Measurements from ENCODE around the gene C1QTNF4. TPM values are rescaled to one million over a fixed set of nuclear protein-coding genes. Genes with fewer than 3 reads are reported as not detected.

C1QTNF4 gene
- total and polyA plus RNA-seq, 9 of the 15 experiments (the other 6 are each of a cell fraction or from before 2014, with no cell fraction given), result not detected

- POLR2A ChIA-PET, result interaction anchor here (1.2 to 1.3 kb wide), 2 partner anchors 8 to 44 kb away, joined by 3 to 4 read pairs; no protein-coding TSS in a partner anchor
- 66% methylated on average over 5 of the region's 5 CpGs for WGBS (ENCODE audit: insufficient coverage, low coverage, missing lambda C conversion rate)
- in situ Hi-C loops (cut with MboI), result no loop called here
Observed at GRCh38 chr11:47631473-47631872, 37.3 kb upstream of the C1QTNF4 start.

GRCh38 chr11:47628026-47628425 lies 33.8 kb upstream of the C1QTNF4 start:
- FAIRE-seq (no peak), DNase-seq (ENCODE audit: extremely low read depth in 1 of 4, low spot score in 3 of 4) (no peak), ATAC-seq (no peak)
- WGBS (ENCODE audit: insufficient coverage, low coverage, missing lambda C conversion rate), result 70% methylated on average over 4 of the region's 4 CpGs
- no peaks in the 10 kb centered on the region for H4K20me1 ChIP-seq (replicated peaks; ENCODE audit: control insufficient read depth, insufficient read depth, low read length)
- BruUV-seq (replicated peaks), result no TSS peak
- H3K9ac ChIP-seq (ENCODE audit: insufficient read depth in 1 of 2, low read depth in 2 of 2, low read length in 2 of 2), result no peak overlapping the region
- H3K9me1 ChIP-seq (ENCODE audit: control insufficient read depth, insufficient read depth, low read length), result no peaks in the 10 kb centered on the region
- in situ Hi-C loops (cut with MboI), result no loop called here
- H3K79me2 ChIP-seq (ENCODE audit: control insufficient read depth, insufficient read depth, low read length), result no peaks in the 10 kb centered on the region
- no peak overlapping the region for H3K4me2 ChIP-seq (ENCODE audit: insufficient read depth, low read length)
- no peak overlapping the region for H3K27ac ChIP-seq (ENCODE audit: extremely low read depth, low read depth, low read length)
- H3K4me1 ChIP-seq (replicated peaks in 1 of 2; ENCODE audit: control insufficient read depth in 2 of 2, insufficient read depth in 2 of 2, low read length in 2 of 2), result no peaks in the 10 kb centered on the region
- no peaks in the 10 kb centered on the region for H3K27me3 ChIP-seq (ENCODE audit: control insufficient read depth in 2 of 2, insufficient read depth in 2 of 2, low read length in 2 of 2)
- H3K4me3 ChIP-seq, result no peak overlapping the region
- no peak overlapping the region for H2AFZ ChIP-seq (ENCODE audit: low read depth, low read length)
- TF ChIP-seq, protein P1, sequence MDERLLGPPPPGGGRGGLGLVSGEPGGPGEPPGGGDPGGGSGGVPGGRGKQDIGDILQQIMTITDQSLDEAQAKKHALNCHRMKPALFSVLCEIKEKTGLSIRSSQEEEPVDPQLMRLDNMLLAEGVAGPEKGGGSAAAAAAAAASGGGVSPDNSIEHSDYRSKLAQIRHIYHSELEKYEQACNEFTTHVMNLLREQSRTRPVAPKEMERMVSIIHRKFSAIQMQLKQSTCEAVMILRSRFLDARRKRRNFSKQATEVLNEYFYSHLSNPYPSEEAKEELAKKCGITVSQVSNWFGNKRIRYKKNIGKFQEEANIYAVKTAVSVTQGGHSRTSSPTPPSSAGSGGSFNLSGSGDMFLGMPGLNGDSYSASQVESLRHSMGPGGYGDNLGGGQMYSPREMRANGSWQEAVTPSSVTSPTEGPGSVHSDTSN (CRISPR knock-in tag; IDR thresholded peaks at IDR 0.05; ENCODE audit: low read depth), result no peak
- TF ChIP-seq, protein P1 (tag; conservative IDR thresholded peaks at IDR 0.05; ENCODE audit: low read depth), result peak; percentile 44
- no peak for TF ChIP-seq XRCC4 (IDR thresholded peaks at IDR 0.05; ENCODE audit: extremely low read depth, insufficient read depth, insufficient read length)
- intact Hi-C loops (cut with micrococcal nuclease), result no loop called here
- peaks cover 84% of the 10 kb centered on the region for H3K36me3 ChIP-seq (ENCODE audit: control insufficient read depth, insufficient read depth, low read length)
- POLR2A ChIA-PET, result no interaction called here
- H3K9me3 ChIP-seq (replicated peaks; ENCODE audit: control insufficient read depth, insufficient read depth, low read depth, low read length), result no peaks in the 10 kb centered on the region
- CTCF ChIA-PET (ENCODE audit: low intra/inter-chr PET ratio), result no interaction called here

More at GRCh38 chr11:47631473-47631872, 37.3 kb upstream of the C1QTNF4 start:
- Histone ChIP-seq H3K4me3 (no peak overlapping the region), H3K4me2 (ENCODE audit: insufficient read depth, low read length) (no peak overlapping the region), H3K9me3 (replicated peaks; ENCODE audit: control insufficient read depth, insufficient read depth, low read depth, low read length) (no peaks in the 10 kb centered on the region), H3K27me3 (ENCODE audit: control insufficient read depth in 2 of 2, insufficient read depth in 2 of 2, low read length in 2 of 2) (no peaks in the 10 kb centered on the region), H4K20me1 (replicated peaks; ENCODE audit: control insufficient read depth, insufficient read depth, low read length) (no peaks in the 10 kb centered on the region), H3K27ac (ENCODE audit: extremely low read depth, low read depth, low read length) (no peak overlapping the region), H3K4me1 (replicated peaks in 1 of 2; ENCODE audit: control insufficient read depth in 2 of 2, insufficient read depth in 2 of 2, low read length in 2 of 2) (no peaks in the 10 kb centered on the region), H3K9ac (ENCODE audit: insufficient read depth in 1 of 2, low read depth in 2 of 2, low read length in 2 of 2) (no peak overlapping the region), H3K9me1 (ENCODE audit: control insufficient read depth, insufficient read depth, low read length) (no peaks in the 10 kb centered on the region), H2AFZ (ENCODE audit: low read depth, low read length) (no peak overlapping the region), H3K79me2 (ENCODE audit: control insufficient read depth, insufficient read depth, low read length) (no peaks in the 10 kb centered on the region), H3K36me3 (ENCODE audit: control insufficient read depth, insufficient read depth, low read length) (peaks cover 84% of the 10 kb centered on the region)
- FAIRE-seq, result no peak
- no peak; the same call in 2 of the 3 replicates for ATAC-seq
- BruUV-seq (replicated peaks), result no TSS peak
- no peak for DNase-seq (ENCODE audit: extremely low read depth in 1 of 4, low spot score in 3 of 4)
- CTCF ChIA-PET (ENCODE audit: low intra/inter-chr PET ratio), result no interaction called here
- intact Hi-C loops (cut with micrococcal nuclease), result no loop called here
- TF ChIP-seq NFIC (IDR thresholded peaks at IDR 0.05) (peak; percentile 60), ZNF644 (tag; IDR thresholded peaks at IDR 0.05; ENCODE audit: low read depth) (no peak)

Data from K562 (cell line).